HepG2 (cell line): ENCODE data around the gene SYTL2. TPM values are rescaled to one million over a fixed set of nuclear protein-coding genes. Genes with fewer than 3 reads are reported as not detected.

ENCODE experiments used
- ATAC-seq: fragments of 200-7000 bp; cut with Tn5 transposase; 3 replicates; pipeline ENCODE4 v1.9.1; 2020; ENCODE audit warnings: mild to moderate bottlenecking, moderate library complexity
- BruUV-seq: library from RNA; stranded (reverse); fragments of 400-500 nt; replicated peaks from 2 replicates; lab custom pipeline; 2021; lab: Mats Ljungman, UMichigan
- CTCF ChIA-PET: fragments of 300-600 bp; formaldehyde crosslinking; extraction: SDS; loops from one replicate; lab custom pipeline; 2021; ENCODE audit warnings: low total read pairs, inconsistent platforms, low intra/inter-chr PET ratio; lab: Yijun Ruan, JAX
- POLR2A ChIA-PET: fragments of 350-600 bp; sonication (Branson Sonifier 250); formaldehyde crosslinking; loops from one replicate; lab custom pipeline; 2020; ENCODE audit warnings: antibody characterized with exemption, inconsistent platforms; lab: Yijun Ruan, JAX
- DNase-seq: peaks from one replicate; pipeline ENCODE4 v3.0.0-alpha.2; 2015; ENCODE audit warnings: low spot score
- FAIRE-seq: peaks from 3 replicates; lab custom pipeline; 2011; peaks lifted over from hg19 to GRCh38; lab: Jason Lieb, UNC
- H2AFZ ChIP-seq: one replicate; pipeline ENCODE4 v1.6.1; 2011; ENCODE audit warnings: low read length, inconsistent platforms
- H3K27ac ChIP-seq: fragments of 300-600 bp; 3 replicates; pipeline ENCODE4 v1.8.0; 2011; ENCODE audit warnings: mixed run types, mild to moderate bottlenecking, mixed read lengths, low read length, inconsistent platforms; ENCODE audit not compliant: insufficient read depth; ENCODE audit errors: extremely low read length
- H3K27me3 ChIP-seq, 2 experiments: fragments of 200-600 bp in 1 of 2; 2 replicates in 1 of 2; 3 replicates in 1 of 2; pipeline versions ENCODE4 v1.6.0 to v1.8.0; 2011; ENCODE audit warnings: low read length in 2 of 2, mild to moderate bottlenecking in 2 of 2, moderate library complexity in 2 of 2, inconsistent platforms in 1 of 2; ENCODE audit not compliant: insufficient read depth in 2 of 2, control insufficient read depth in 1 of 2
- H3K36me3 ChIP-seq, 2 experiments: fragments of 200-600 bp in 1 of 2; replicated peaks in 1 of 2; 2 replicates in 1 of 2; 3 replicates in 1 of 2; pipeline versions ENCODE4 v1.5.1 to v1.8.0; 2011; ENCODE audit warnings: low read length in 2 of 2, inconsistent platforms in 1 of 2; ENCODE audit not compliant: insufficient read depth in 2 of 2, control insufficient read depth in 1 of 2
- H3K4me1 ChIP-seq: 2 replicates; pipeline ENCODE4 v1.5.1; 2012; ENCODE audit warnings: low read length, inconsistent platforms; ENCODE audit not compliant: insufficient read depth
- H3K4me2 ChIP-seq: 2 replicates; pipeline ENCODE4 v1.6.0; 2011; ENCODE audit warnings: low read depth, low read length, inconsistent platforms
- H3K4me3 ChIP-seq, 3 experiments: fragments of 200-600 bp in 1 of 3; sonication (generic), shearing (Covaris generic) in 1 of 3; replicated peaks in 1 of 3; 2 replicates each; pipeline ENCODE4 v1.5.1; 2011 to 2016; ENCODE audit warnings: low read length in 3 of 3, inconsistent platforms in 2 of 3, low read depth in 2 of 3, mild to moderate bottlenecking in 2 of 3, control low read depth in 1 of 3, mixed read lengths in 1 of 3; ENCODE audit not compliant: insufficient read depth in 1 of 3
- H3K79me2 ChIP-seq: one replicate; pipeline ENCODE4 v1.6.1; 2011; ENCODE audit warnings: low read length, inconsistent platforms; ENCODE audit not compliant: insufficient read depth
- H3K9ac ChIP-seq: 2 replicates; pipeline ENCODE4 v1.6.0; 2011; ENCODE audit warnings: mild to moderate bottlenecking, low read depth, low read length, inconsistent platforms; ENCODE audit not compliant: insufficient read depth
- H3K9me3 ChIP-seq: 2 replicates; pipeline ENCODE4 v1.5.1; 2012; ENCODE audit warnings: mild to moderate bottlenecking, low read length
- H4K20me1 ChIP-seq: 2 replicates; pipeline ENCODE4 v1.6.0; 2011; ENCODE audit warnings: inconsistent platforms, mild to moderate bottlenecking, low read length, moderate library complexity; ENCODE audit not compliant: insufficient read depth
- CHD2 ChIP-seq: IDR thresholded peaks from 2 replicates; pipeline ENCODE4 v1.6.1; 2011; ENCODE audit warnings: low read depth, low read length, improper control_type of control experiment
- CREM ChIP-seq, 2 experiments: sonication (generic) in 1 of 2; formaldehyde crosslinking in 1 of 2; IDR thresholded peaks; 2 replicates each; pipeline versions ENCODE4 v1.4.0 to v1.6.1; 2016 to 2020; ENCODE audit warnings: antibody characterized with exemption in 1 of 2, mild to moderate bottlenecking in 1 of 2, missing genetic modification reagents in 1 of 2
- FIP1L1 ChIP-seq: fragments of 200-400 bp; formaldehyde crosslinking; IDR thresholded peaks from 2 replicates; pipeline ENCODE4 v1.6.1; 2018; ENCODE audit warnings: low read depth, mild to moderate bottlenecking, low read length, moderate library complexity, borderline replicate concordance; ENCODE audit not compliant: insufficient read depth
- FOXP4 ChIP-seq: sonication (generic); formaldehyde crosslinking; IDR thresholded peaks from 2 replicates; pipeline ENCODE4 v1.4.0; 2020; ENCODE audit warnings: missing genetic modification reagents
- HOXA7 ChIP-seq: sonication (generic); formaldehyde crosslinking; IDR thresholded peaks from 2 replicates; pipeline ENCODE4 v1.8.1; 2022; ENCODE audit warnings: mild to moderate bottlenecking, missing genetic modification reagents, moderate library complexity
- IRF2 ChIP-seq: IDR thresholded peaks from 2 replicates; pipeline ENCODE4 v1.6.1; 2018; ENCODE audit warnings: missing genetic modification reagents, missing compliant biosample characterization
- MIER3 ChIP-seq: IDR thresholded peaks from 2 replicates; pipeline ENCODE4 v1.6.1; 2016; ENCODE audit warnings: missing compliant biosample characterization, borderline replicate concordance
- PRDM15 ChIP-seq: sonication (generic); formaldehyde crosslinking; IDR thresholded peaks from 2 replicates; pipeline ENCODE4 v1.4.0; 2020; ENCODE audit warnings: missing genetic modification reagents
- THYN1 ChIP-seq: sonication (generic); formaldehyde crosslinking; IDR thresholded peaks from 2 replicates; pipeline ENCODE4 v1.8.1; 2023; ENCODE audit warnings: low read depth, mild to moderate bottlenecking, moderate library complexity, missing genetic modification reagents, borderline replicate concordance
- ZBTB14 ChIP-seq: sonication (generic); formaldehyde crosslinking; IDR thresholded peaks from 2 replicates; pipeline ENCODE4 v1.4.0; 2020; ENCODE audit warnings: missing genetic modification reagents
- WGBS: methylation state at CpG from one replicate; pipeline ENCODE4 v1.1.6; 2017; ENCODE audit warnings: low lambda C conversion rate; 5-methylcytosine and 5-hydroxymethylcytosine counted together
- in situ Hi-C: cut with HindIII; loops from 2 replicates; pipeline ENCODE4 v1.10.0; 2017; ENCODE audit warnings: low pct_unique_long_range_greater_than_20kb; ENCODE audit not compliant: extremely low pct_ligation_motif_present
- intact Hi-C: fragments of 100-400 bp; cut with micrococcal nuclease; formaldehyde crosslinking; loops from one replicate; pipeline ENCODE4 v1.10.0; 2022; ENCODE audit not compliant: unreplicated experiment
- polyA plus RNA-seq, 8 experiments: library from polyadenylated mRNA; depleted of rRNA in 3 of 8; stranded (reverse) in 7 of 8; unstranded in 1 of 8; fragments of >200 nt; fragmentation: Illumina TruSeq in 4 of 8; extraction: Trizol in 4 of 8; gene quantifications; 2 replicates each; pipeline versions ENCODE4 v1.2.1 to v1.2.3, GENCODE V29; 2011 to 2016; ENCODE audit warnings: low read depth in 4 of 8, missing spikeins in 1 of 8, mixed read lengths in 1 of 8; ENCODE audit not compliant: insufficient read depth in 1 of 8
- total RNA-seq, 5 experiments: library from RNA; depleted of rRNA; stranded (reverse); fragments of >200 nt; fragmentation: Illumina TruSeq; extraction: Trizol; gene quantifications; 2 replicates each; pipeline ENCODE4 v1.2.3, GENCODE V29; 2016; ENCODE audit warnings: low read depth in 1 of 5
- TF ChIP-seq, protein P1 (sequence below): sonication (generic); formaldehyde crosslinking; IDR thresholded peaks from 2 replicates; pipeline ENCODE4 v1.5.0; 2020; ENCODE audit warnings: mild to moderate bottlenecking, missing genetic modification reagents
- TF ChIP-seq, protein P2 (sequence below): sonication (generic); formaldehyde crosslinking; IDR thresholded peaks from 2 replicates; pipeline ENCODE4 v1.8.0; 2022; ENCODE audit warnings: missing genetic modification reagents, mild to moderate bottlenecking, inconsistent platforms, borderline replicate concordance
- TF ChIP-seq, protein P3 (sequence below): sonication (generic); formaldehyde crosslinking; IDR thresholded peaks from 2 replicates; pipeline ENCODE4 v1.5.0; 2020; ENCODE audit warnings: missing genetic modification reagents, mild to moderate bottlenecking, borderline replicate concordance

Gene SYTL2
- total and polyA plus RNA-seq, 2 of the 13 experiments (the other 11 are each of a cell fraction or from before 2014, with no cell fraction given), result 0.77 to 0.90 TPM

DNA sequence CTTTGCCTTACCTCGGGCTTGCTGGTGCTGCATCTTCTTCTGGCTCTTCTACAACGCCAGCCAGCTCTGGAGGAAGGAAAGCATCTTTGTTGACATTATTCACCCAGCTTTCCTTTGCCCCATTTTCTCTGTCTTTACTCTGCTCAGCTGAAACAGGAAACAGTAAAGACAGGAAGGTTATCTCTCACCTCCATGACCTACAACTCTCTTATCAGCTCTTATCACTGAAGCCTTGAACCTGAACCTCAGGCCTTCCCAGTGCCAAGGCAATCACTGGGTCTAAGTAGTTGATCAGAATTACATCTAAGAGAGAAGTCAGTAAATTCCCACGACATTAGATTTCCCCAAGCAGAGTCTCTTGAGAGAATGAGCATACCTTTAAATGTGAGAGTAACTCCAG is 65.3 kb downstream of the SYTL2 start:
- Histone ChIP-seq H3K27ac (no peak overlapping the region), H3K9ac (no peak overlapping the region)
- TF ChIP-seq FOXP4 (CRISPR knock-in tag), result no peak
- TF ChIP-seq ZBTB14 (CRISPR knock-in tag), result no peak
- TF ChIP-seq PRDM15 (CRISPR knock-in tag), result no peak
- TF ChIP-seq, protein P1, sequence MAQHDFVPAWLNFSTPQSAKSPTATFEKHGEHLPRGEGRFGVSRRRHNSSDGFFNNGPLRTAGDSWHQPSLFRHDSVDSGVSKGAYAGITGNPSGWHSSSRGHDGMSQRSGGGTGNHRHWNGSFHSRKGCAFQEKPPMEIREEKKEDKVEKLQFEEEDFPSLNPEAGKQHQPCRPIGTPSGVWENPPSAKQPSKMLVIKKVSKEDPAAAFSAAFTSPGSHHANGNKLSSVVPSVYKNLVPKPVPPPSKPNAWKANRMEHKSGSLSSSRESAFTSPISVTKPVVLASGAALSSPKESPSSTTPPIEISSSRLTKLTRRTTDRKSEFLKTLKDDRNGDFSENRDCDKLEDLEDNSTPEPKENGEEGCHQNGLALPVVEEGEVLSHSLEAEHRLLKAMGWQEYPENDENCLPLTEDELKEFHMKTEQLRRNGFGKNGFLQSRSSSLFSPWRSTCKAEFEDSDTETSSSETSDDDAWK (CRISPR knock-in tag), result no peak
- TF ChIP-seq HOXA7, result no peak
- TF ChIP-seq MIER3 (CRISPR knock-in tag), result no peak
- no peak for TF ChIP-seq THYN1 (CRISPR knock-in tag)
- TF ChIP-seq FIP1L1, result no peak
- TF ChIP-seq CREM (IDR thresholded peaks at IDR 0.05), result no peak
- TF ChIP-seq CREM (CRISPR knock-in tag; IDR thresholded peaks at IDR 0.05), result no peak
- TF ChIP-seq, protein P2, sequence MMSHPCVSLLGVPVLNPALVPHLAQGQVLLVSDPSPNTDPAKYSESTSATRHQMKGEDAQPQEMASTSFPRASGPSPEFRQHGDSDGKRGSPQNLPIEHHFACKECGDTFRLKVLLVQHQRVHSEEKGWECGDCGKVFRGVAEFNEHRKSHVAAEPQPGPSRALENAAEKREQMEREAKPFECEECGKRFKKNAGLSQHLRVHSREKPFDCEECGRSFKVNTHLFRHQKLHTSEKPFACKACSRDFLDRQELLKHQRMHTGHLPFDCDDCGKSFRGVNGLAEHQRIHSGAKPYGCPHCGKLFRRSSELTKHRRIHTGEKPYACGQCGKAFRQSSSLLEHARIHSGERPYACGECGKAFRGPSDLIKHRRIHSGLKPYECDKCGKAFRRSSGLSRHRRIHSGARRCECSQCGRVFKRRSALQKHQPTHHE (CRISPR knock-in tag), result no peak
- TF ChIP-seq IRF2 (CRISPR knock-in tag), result no peak
- TF ChIP-seq CHD2, result no peak
- TF ChIP-seq, protein P3, sequence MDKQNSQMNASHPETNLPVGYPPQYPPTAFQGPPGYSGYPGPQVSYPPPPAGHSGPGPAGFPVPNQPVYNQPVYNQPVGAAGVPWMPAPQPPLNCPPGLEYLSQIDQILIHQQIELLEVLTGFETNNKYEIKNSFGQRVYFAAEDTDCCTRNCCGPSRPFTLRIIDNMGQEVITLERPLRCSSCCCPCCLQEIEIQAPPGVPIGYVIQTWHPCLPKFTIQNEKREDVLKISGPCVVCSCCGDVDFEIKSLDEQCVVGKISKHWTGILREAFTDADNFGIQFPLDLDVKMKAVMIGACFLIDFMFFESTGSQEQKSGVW (CRISPR knock-in tag), result no peak

More for the DNA sequence above, 65.3 kb downstream of the SYTL2 start:
- in situ Hi-C loops (no loop called here), intact Hi-C loops (no loop called here)
- no TSS peak for BruUV-seq
- Histone ChIP-seq H3K4me2 (no peak overlapping the region), H3K36me3 (no peaks in the 10 kb centered on the region), H3K4me3 (no peak overlapping the region), H3K27me3 (no peaks in the 10 kb centered on the region), H3K79me2 (no peaks in the 10 kb centered on the region), H3K9me3 (no peaks in the 10 kb centered on the region), H3K4me1 (no peaks in the 10 kb centered on the region), H2AFZ (no peak overlapping the region), H4K20me1 (no peaks in the 10 kb centered on the region)
- WGBS, result 3% methylated on average over 3 of the region's 3 CpGs
- no peak for FAIRE-seq
- ChIA-PET POLR2A (no interaction called here), CTCF (no interaction called here)
- ATAC-seq, result no peak
- no peak for DNase-seq
